ENCODE data around the gene ARL5C.

DNA sequence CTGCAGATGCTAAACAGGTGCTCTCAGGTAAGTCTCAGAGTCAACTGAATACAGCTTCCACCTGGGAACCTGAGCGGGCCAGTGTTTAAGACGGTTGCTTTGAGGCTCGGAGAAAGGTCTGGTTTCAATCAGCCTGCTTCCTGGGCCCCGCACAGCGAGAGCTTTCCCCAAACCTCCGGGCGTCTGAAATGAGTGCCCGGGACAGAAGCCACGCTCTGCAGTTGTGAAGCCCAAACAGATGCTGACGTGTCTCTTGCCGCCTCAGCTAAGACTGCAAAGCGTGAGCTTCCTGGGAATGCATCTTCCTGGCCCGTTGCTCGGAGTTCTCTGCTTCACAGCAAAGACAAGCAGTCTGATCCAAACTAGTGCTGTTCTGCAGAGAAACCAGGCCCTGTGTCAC lies 51.2 kb downstream of the ARL5C start:
- TF ChIP-seq MXD4 (CRISPR knock-in tag; IDR thresholded peaks at IDR 0.05; ENCODE audit: borderline replicate concordance), result no peak
- TF ChIP-seq, protein P1, sequence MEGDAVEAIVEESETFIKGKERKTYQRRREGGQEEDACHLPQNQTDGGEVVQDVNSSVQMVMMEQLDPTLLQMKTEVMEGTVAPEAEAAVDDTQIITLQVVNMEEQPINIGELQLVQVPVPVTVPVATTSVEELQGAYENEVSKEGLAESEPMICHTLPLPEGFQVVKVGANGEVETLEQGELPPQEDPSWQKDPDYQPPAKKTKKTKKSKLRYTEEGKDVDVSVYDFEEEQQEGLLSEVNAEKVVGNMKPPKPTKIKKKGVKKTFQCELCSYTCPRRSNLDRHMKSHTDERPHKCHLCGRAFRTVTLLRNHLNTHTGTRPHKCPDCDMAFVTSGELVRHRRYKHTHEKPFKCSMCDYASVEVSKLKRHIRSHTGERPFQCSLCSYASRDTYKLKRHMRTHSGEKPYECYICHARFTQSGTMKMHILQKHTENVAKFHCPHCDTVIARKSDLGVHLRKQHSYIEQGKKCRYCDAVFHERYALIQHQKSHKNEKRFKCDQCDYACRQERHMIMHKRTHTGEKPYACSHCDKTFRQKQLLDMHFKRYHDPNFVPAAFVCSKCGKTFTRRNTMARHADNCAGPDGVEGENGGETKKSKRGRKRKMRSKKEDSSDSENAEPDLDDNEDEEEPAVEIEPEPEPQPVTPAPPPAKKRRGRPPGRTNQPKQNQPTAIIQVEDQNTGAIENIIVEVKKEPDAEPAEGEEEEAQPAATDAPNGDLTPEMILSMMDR (IDR thresholded peaks at IDR 0.05), result no peak
- no peak for TF ChIP-seq ATF1 (CRISPR knock-in tag; IDR thresholded peaks at IDR 0.05)
- TF ChIP-seq TCF7 (CRISPR knock-in tag; IDR thresholded peaks at IDR 0.05; ENCODE audit: low read depth), result no peak
- TF ChIP-seq, protein P2, sequence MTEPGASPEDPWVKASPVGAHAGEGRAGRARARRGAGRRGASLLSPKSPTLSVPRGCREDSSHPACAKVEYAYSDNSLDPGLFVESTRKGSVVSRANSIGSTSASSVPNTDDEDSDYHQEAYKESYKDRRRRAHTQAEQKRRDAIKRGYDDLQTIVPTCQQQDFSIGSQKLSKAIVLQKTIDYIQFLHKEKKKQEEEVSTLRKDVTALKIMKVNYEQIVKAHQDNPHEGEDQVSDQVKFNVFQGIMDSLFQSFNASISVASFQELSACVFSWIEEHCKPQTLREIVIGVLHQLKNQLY (CRISPR knock-in tag; IDR thresholded peaks at IDR 0.05), result no peak
- TF ChIP-seq SMAD4 (CRISPR knock-in tag; IDR thresholded peaks at IDR 0.05), result no peak
- TF ChIP-seq, protein P3, sequence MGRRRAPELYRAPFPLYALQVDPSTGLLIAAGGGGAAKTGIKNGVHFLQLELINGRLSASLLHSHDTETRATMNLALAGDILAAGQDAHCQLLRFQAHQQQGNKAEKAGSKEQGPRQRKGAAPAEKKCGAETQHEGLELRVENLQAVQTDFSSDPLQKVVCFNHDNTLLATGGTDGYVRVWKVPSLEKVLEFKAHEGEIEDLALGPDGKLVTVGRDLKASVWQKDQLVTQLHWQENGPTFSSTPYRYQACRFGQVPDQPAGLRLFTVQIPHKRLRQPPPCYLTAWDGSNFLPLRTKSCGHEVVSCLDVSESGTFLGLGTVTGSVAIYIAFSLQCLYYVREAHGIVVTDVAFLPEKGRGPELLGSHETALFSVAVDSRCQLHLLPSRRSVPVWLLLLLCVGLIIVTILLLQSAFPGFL (CRISPR knock-in tag; IDR thresholded peaks at IDR 0.05; ENCODE audit: borderline replicate concordance), result no peak
- TF ChIP-seq, protein P4, sequence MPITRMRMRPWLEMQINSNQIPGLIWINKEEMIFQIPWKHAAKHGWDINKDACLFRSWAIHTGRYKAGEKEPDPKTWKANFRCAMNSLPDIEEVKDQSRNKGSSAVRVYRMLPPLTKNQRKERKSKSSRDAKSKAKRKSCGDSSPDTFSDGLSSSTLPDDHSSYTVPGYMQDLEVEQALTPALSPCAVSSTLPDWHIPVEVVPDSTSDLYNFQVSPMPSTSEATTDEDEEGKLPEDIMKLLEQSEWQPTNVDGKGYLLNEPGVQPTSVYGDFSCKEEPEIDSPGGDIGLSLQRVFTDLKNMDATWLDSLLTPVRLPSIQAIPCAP (CRISPR knock-in tag; IDR thresholded peaks at IDR 0.05), result no peak

Measured in WTC11 (cell line).